Left lung (tissue), 10 donors: ENCODE measurements around the gene MUS81. TPM values are rescaled to one million over a fixed set of nuclear protein-coding genes. Genes with fewer than 3 reads are reported as not detected.

Experiments
- ATAC-seq: fragments of 200-7000 bp; cut with Tn5 transposase; one replicate; pipeline ENCODE4 v1.9.1; 2020; ENCODE audit warnings: moderate library complexity
- DNase-seq, 4 donors: peaks; one replicate each; pipeline ENCODE4 v3.0.0-alpha.2; 2013 to 2020
- H3K27ac ChIP-seq, 2 donors: fragments of 200-600 bp; sonication (generic) in 1 of 2; one replicate each; pipeline versions ENCODE4 v1.5.0 to v1.8.0; 2020 to 2021
- H3K27me3 ChIP-seq, 2 donors: fragments of 200-600 bp; sonication (generic) in 1 of 2; one replicate each; pipeline versions ENCODE4 v1.5.0 to v1.8.0; 2020 to 2021
- H3K36me3 ChIP-seq, 2 donors: fragments of 200-600 bp; sonication (generic) in 1 of 2; one replicate each; pipeline versions ENCODE4 v1.5.0 to v1.8.0; 2020 to 2021
- H3K4me1 ChIP-seq, 2 donors: fragments of 200-600 bp; one replicate each; pipeline ENCODE4 v1.8.0; 2021
- H3K4me3 ChIP-seq, 2 donors: fragments of 200-600 bp; sonication (generic) in 1 of 2; one replicate each; pipeline versions ENCODE4 v1.5.0 to v1.8.0; 2020 to 2021; ENCODE audit warnings: mild to moderate bottlenecking in 1 of 2
- H3K9me3 ChIP-seq, 2 donors: fragments of 200-600 bp; sonication (generic) in 1 of 2; one replicate each; pipeline versions ENCODE4 v1.5.0 to v1.8.0; 2020 to 2021
- CTCF ChIP-seq, 2 donors: fragments of 200-600 bp; sonication (generic) in 1 of 2; IDR thresholded peaks; one replicate each; pipeline versions ENCODE4 v1.5.0 to v1.8.0; 2021; ENCODE audit warnings: antibody characterized with exemption in 2 of 2
- intact Hi-C, 2 donors: fragments of 100-400 bp; cut with DNase I; formaldehyde crosslinking; loops; one replicate each; pipeline versions ENCODE4 v1.11.2 to v1.14.2; 2022
- polyA plus RNA-seq, 6 donors: library from polyadenylated mRNA; unstranded; fragments of 120-200 nt; gene quantifications; one replicate each; pipeline ENCODE4 v1.2.1, GENCODE V29; 2013; ENCODE audit not compliant: insufficient read length in 6 of 6
- total RNA-seq, 2 donors: library from RNA; stranded (reverse); fragmentation: NEBNext Ultra II Directional; extraction: Animal tissue kit (Norgen Biotek cat#: 25700); gene quantifications; one replicate each; pipeline ENCODE4 v1.2.1, GENCODE V29; 2021
- donor health status: DM: no; HTN: yes; CAD: no.
- donor health status: DM: no; HTN: no; CAD: no.

Gene MUS81
- total and polyA plus RNA-seq, 8 donors, result 43.4 to 55.0 (median 50.9) TPM

GRCh38 chr11:65868907-65869306 lies 8.7 kb downstream of the MUS81 start:
- DNase-seq (peak in 1 of 4 donors; percentile 1), ATAC-seq (no peak)
- H3K36me3 ChIP-seq, result peaks cover 0 to 47% of the 10 kb centered on the region in 2 donors
- intact Hi-C loops, result no loop called here
- no peaks in the 10 kb centered on the region for H3K9me3 ChIP-seq
- no peak overlapping the region for H3K27ac ChIP-seq
- H3K4me3 ChIP-seq, result no peak overlapping the region
- H3K4me1 ChIP-seq, result peaks cover 0 to 56% of the 10 kb centered on the region in 2 donors
- H3K27me3 ChIP-seq, result no peaks in the 10 kb centered on the region
- no peak for TF ChIP-seq CTCF (IDR thresholded peaks at IDR 0.05)

DNA sequence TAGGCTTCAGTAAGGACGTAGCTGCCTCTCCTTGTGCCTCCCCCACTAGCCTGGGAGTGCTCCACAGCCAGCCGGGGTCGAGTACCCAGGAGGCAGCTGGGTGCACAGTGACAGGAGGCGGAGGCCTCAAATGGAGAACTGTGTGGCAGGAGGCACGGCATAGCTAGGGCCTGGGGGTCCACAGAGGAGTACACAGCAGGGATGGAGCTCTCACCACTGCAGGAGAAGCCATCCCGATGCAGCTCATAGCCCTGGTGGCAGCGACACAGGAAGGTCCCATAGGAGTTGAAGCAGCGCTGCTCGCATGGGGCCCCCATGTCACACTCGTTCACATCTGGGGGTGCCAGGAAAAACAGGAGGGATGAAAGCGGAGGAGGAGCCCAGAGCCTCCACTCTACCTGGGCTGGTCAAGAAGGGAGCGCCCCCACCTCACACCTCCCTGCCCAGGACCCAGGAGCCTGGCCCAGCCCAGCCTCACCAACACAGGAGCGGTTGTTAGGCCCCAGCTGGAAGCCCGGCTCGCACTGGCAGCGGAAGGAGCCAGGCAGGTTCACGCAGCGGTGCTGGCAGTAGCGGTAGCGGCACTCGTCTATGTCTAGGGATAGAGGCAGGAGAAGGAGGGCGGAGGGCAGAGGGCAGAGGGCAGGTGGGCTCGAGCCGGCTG lies 9.5 kb downstream of the MUS81 start:
- no peaks in the 10 kb centered on the region for H3K27me3 ChIP-seq
- intact Hi-C loops, result no loop called here
- peak in 1 of 4 donors; percentile 72 for DNase-seq
- H3K4me3 ChIP-seq, result no peak overlapping the region
- peaks cover 0 to 56% of the 10 kb centered on the region in 2 donors for H3K4me1 ChIP-seq
- no peak for TF ChIP-seq CTCF (IDR thresholded peaks at IDR 0.05)
- H3K9me3 ChIP-seq, result no peaks in the 10 kb centered on the region
- no peak overlapping the region for H3K27ac ChIP-seq
- no peak for ATAC-seq
- peaks cover 0 to 39% of the 10 kb centered on the region in 2 donors for H3K36me3 ChIP-seq

GRCh38 chr11:65870307-65870658 lies 10.1 kb downstream of the MUS81 start:
- H3K9me3 ChIP-seq, result no peaks in the 10 kb centered on the region
- H3K36me3 ChIP-seq, result peaks cover 0 to 34% of the 10 kb centered on the region in 2 donors
- no peak for TF ChIP-seq CTCF (IDR thresholded peaks at IDR 0.05)
- H3K27ac ChIP-seq, result no peak overlapping the region
- no peak overlapping the region for H3K4me3 ChIP-seq
- no peaks in the 10 kb centered on the region for H3K27me3 ChIP-seq
- ATAC-seq, result no peak
- peaks cover 0 to 56% of the 10 kb centered on the region in 2 donors for H3K4me1 ChIP-seq
- intact Hi-C loops, result no loop called here
- DNase-seq, result peak in 1 of 4 donors; percentile 63

DNA sequence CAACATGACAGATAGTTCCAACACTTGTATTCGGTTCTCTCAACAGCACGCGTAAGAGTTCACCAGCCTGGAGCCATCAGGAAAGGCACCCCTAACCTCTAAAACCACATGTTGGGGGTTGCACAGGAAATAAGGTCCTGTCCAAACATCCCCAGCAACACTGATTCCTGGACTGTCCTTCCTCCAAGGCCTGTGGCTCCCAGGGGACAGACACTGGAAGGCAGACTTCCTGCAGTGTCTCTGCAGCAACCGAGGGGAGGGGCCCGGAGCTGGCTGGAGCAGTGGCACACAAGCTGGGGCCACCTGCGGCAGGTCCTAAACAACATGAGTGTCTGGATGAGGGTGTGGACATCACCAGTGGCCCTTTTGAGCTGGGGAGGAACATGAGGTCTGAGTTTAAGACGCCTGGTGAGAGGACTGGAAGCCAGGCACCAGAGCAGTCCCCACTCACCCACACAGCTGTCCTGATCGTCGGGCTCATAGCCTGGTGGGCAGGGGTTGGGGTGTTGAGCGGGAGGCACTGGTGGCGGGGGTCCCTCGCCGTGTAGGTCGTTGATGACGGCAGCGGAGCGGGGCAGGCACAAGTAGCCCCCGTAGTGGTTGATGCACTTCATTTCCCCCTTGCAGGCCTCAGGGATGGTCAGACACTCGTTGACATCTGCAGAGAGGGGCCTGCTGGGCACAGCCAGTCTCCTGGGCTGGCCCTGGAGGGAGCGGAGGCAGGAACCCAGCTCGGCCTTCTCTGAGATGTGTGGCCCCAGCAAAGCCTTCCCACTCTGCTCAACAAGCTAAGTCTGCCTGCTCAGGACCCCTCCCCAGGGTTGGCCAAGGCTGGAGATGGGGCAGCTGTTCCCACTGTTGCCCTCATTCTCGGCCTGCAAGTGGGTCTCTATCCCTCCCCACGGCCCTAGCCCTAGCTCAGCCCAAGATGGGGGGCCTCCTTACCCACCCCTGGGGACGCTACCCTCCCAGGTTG lies 10.8 kb downstream of the MUS81 start:
- H3K36me3 ChIP-seq, result peaks cover 0 to 27% of the 10 kb centered on the region in 2 donors
- no peak for TF ChIP-seq CTCF (IDR thresholded peaks at IDR 0.05)
- ATAC-seq (no peak), DNase-seq (peak in 1 of 4 donors; percentile 67)
- peak overlapping the region; percentile 80 to 84 for H3K27ac ChIP-seq
- H3K4me3 ChIP-seq, result no peak overlapping the region
- H3K9me3 ChIP-seq, result no peaks in the 10 kb centered on the region
- peaks cover 0 to 56% of the 10 kb centered on the region in 2 donors for H3K4me1 ChIP-seq
- no peaks in the 10 kb centered on the region for H3K27me3 ChIP-seq
- intact Hi-C loops, result no loop called here
